Measurements from ENCODE around the gene TH. TPM values are rescaled to one million over a fixed set of nuclear protein-coding genes. Genes with fewer than 3 reads are reported as not detected.

Gene TH
- polyA plus RNA-seq, 10 donors: 0.21 to 1.2 (median 0.65) TPM

DNA sequence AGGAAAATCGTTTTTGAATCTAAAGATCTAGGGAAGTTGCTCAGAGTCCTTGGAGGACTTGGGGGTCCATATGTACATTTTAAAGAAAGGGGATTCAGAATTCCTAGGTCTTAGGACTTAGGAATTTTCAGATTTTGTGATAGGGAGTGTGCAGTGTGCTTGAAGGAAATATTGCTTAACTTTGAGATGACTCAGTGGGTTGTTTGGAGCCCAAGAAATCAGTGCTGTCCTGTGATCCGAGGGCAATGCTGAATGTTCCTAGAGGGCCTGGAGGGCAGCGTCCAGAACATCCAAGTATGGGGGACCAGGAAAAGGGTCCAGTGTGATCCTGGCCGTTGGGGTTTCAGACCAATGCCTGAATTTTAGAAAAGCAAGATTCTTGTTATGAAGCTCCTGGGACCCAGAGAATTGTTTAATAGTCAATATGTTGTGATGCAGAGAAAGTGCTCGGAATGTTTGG, 29.3 kb downstream of the TH start:
- DNase-seq: peak in 1 of 3 donors; percentile 68

DNA sequence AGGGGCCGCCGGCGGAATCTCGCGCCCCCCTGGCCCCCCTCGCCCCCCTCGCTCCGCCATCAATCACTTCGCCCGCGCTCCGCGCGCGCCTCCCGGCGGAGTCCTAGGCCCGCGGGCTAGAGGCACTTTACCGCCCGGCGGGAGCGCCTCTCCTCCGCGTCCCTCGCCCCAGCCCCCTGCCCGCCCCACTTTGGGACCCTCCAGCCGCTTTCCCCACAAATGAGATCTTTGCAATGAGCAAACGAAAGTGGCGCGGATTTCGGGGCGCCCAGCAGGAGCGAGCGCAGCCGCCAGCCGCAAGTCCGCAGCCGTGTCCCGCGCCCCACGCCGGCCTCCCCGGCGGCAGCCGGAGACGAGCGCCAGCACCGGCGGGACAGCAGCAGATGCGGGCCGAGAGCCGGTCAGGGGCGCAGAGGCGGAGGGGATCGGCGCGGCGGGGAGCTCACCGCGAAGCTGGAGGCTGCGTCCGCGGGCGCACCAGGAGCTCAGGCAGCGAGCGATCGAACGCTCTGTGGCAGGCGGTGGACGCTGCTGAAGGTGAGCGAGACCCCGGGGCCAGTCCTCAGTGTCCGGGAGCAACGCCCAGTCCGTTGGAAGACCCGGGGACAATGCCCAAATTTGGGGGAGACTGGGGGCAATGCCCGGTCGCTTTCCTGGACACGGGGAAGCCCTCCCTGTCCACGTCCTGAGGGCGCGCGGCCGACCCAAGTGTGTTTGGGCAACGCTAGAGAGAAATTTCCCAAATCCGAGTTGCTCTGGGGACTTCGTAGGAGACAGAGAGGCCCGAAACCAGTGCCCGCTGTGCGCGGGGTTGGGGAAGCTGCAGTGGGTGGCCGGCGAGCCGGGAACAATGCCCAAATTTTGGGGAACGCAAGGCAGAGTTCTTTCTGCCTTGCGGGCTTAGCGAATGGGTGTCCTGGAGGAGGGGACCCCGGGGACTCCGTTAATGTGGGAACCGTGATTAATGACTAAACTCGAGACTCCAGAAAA, 30.9 kb downstream of the TH start:
- DNase-seq: peak in 1 of 3 donors; percentile 72

DNA sequence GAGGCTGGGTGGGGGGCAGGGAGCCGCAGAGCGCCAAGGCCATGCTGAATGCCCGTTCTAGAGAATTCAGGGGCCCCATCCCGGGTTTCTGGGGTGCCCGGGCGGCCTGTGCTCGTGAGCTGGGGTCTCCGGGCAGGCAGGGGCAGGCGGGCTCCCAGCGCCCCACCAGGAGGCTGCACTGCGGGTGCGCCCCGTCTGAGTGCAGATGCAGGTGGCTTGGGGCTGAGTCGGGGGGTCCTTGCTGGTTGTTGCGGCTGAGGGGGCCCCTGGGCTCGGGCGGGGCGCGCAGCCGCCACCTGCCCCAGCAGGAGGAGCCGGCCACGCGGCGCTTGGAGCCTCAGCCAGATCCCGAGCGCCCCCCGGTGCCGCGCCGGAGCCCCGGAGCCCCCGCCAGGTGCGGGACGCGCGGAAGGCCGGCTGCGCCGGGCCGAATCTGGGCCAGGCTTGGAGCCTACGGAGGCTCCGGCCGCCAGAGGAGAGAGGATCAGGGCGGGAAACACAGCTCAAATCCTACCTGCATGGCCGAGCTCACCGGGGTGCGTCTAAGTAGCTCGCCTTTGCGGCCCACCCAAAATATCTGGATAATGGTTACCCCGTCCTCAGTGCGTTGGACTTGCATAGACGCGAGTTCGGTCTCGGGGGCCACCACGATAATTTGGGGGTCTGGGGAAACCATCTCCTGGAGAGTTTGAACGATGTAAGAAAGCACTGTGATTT, 31.8 kb downstream of the TH start:
- peak in 1 of 3 donors; percentile 80 for DNase-seq

DNA sequence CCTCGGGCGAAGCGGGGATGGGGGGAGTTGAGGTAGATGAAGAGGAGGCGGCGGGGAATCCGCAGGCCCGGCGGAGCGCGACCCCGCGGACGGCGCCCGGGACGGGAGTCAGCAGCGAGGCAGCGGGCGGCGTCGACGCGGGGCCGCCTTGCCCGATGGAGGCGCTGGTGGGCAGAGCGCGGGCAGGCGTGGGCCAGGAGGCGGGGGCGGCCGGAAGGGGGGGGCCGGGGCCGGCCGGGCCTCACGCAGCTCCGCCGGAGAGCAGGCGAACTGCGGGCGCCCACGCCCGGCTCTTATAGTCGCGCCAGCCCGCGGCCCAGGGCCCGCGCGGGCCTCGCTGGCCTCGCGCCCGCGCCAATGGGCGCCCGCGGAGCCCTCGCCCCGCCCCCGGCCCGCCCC, 32.5 kb downstream of the TH start, which contains the start of gene IGF2:
TSS of gene IGF2 (minus strand) at position 267 of the 399 bp plus-strand sequence. CDS start 3,866 bp downstream, outside the sequence.
- peak in 2 of 3 donors; percentile 85 to 87 for DNase-seq

DNA sequence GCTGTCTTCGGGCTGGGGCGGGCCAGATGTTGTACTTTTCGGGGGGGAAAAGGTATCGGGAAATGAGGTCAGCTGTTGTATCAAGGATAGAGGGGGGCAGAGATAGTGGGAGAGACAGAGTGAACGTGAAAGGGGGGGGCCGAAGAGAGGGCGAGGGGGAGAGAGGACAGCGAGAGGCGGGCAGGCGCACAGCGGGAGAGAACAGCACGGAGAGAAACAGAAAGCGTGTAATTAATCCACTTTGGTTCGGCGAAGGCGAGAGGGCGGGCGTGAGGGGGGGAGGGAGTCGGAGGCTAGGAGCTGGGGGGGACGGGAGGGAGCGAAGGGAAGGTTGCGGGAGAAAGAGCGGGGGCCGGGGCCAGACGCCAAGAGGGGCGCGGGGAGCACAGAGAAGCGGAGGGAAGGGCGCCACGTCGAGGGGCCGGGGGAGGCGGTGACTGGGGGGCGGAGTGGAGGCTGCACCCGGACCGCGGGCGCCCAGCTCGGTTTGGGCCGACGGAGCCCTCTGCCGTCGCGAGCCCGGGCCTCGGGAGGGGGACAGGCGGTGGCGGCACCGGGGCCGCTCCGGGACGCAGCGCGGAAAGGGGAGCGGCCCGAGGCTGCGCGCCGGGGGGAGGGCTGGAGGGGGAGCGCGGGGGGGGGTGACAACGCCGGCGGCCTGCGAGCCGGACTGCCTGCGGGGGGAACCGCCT, 33.0 kb downstream of the TH start:
- peak in 1 of 3 donors; percentile 63 for DNase-seq

DNA sequence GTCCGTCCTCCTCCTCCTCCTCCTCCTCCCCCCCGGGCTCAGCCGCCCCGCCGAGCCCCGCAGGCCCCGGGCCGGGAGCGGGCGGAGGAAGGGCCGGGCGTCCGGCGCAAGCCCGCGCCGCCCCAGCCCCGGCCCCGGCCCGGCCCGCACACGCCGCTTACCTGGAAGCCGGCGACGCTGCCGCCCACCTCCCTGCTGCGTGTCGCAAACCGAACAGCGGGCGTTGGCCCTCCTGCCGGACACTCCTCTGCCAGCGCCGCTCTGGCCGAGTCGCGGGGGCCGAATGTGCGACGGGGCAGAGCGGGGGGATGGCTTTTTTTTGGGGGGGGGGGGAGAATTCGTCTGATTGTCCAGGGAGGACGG, 33.6 kb downstream of the TH start:
- peak in 1 of 3 donors; percentile 45 for DNase-seq

DNA sequence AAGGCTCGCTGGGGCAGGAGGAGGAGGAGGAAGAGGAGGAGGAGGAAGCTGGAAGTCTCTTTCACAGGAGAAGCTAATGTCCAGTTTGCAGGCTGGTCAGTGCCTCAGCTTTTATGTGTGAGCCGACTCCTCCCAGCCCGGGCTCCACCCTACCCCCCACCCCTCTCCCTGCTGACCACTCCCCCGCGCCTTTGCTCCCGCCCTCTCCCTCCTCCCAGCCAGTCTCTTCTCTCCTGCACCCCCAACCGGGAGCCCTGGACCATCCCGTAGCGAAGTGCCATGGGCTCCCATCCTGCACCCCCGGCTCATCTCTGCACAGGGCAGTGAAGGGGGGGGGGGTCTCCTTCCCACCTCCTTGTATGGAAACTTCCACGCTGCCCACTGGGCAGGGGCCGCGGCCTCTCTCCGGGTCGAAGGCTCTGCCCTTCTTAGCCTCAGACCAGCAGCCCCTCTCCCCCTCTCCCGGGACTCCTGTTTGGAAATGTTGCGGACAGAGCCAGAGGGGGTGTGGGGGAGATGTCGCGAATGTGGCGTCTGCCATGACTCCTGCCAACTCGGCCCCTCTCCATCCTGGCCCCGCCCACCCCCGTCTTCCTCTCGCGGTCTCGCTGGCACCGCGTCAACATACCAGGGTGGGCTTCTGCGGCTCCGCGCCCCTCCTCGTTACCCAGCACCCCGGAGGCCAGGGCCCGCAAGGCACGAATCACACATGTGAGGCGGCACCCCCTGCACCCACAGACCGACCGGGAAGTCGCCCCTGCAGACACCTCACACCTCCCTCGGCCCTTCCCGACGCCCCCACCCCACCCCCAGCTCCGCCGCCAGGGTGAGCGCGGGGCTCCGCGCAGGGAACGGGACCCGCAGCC, 34.2 kb downstream of the TH start:
- peak; percentile 81 to 95 (median 88) for DNase-seq

DNA sequence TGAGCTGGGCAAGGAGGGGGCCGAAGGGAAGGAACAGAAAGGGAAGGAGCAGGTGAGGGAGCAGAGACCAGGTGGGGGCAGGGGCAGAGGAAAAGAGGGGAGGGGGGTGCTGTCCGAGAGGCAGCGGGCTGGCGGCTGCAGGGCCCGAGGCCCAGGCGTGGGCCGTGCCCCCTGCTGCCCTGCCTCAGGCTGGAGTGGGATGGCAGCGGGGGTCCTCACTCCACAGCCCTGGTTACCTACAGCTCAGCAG, 34.7 kb downstream of the TH start:
- no peak for DNase-seq

DNA sequence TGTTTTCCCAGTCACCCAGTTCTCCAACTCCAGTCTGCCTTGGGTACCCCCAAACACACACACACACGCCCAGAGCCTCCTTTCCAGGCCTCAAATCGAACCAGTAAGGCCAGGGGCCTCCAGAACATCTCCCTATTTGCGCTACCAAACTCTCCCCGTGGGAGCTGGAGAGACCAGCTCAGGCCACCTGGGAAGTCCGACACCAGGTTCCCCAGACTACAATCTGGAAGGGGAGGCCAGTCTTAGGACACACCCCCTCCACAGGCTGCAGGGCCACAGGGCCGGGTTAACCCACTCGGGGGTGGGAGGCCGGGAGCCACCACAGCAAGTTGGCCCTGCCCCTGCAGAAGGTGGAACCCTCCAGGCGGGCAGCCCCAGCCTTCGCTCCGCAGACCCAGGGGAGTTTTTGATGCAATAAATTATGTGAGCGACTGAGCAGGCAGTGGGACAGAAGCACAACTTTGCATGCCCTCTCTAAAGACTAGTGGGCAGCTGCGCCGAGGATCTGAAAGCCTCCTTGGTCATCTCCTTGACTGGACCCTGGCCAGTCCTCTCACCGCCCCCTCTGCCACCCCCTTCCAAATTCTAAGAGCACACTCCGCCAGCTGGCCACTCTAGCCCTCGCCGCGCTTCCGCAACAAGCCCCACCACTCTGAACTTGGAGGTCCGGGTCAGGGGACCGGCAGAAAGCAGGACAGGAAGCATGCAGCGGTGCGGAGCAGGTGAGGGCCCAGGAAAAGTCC, 35.2 kb downstream of the TH start:
- peak in 1 of 3 donors; percentile 42 for DNase-seq

DNA sequence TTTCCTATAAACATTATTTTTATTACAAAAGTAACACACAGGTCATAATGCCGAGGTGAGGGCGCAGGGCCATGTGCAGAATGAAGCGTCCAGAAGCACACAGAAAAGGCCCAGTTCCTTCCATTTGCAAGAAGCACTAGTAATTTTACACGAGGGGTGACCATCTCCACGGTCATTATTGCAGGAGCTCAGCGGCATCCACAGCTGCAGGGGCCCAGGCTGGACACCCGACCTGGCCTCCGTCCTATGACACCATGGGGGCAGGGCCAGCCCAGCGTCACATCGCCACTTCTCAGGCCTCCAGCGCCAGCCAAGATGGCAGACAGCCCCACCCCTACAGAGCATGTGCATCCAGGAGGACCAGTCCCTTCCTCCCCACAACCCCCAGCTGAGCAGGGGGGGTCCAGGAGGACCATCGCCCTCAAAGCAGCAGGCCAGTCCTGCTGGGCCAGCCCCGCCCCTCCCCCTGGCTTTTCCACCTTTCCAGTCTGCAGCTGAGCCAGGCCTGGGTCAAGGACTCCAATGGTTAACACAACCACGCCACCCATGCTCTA, 35.9 kb downstream of the TH start:
- peak in 1 of 3 donors; percentile 71 for DNase-seq

DNA sequence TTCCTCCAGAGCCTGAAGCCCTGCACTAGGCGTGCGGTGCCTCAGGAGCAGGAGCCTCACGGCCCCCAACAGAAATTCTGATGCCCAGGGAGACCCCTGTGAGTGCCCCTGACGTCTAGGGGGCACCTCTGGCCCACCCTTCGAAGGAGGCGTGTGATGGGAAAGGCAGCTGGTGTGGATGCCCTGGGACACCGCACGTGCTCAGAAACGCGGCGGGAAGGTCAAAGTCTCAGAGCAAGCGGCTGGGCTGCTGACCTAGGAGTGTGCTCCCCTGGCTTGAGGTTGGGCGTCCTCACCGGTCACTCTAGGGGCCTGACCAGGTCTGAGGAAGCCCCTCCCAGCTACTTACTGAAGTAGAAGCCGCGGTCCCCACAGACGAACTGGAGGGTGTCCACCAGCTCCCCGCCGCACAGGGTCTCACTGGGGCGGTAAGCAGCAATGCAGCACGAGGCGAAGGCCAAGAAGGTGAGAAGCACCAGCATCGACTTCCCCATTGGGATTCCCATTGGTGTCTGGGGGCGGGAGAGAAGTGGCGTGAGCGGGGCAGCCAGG, 36.5 kb downstream of the TH start:
- peak in 1 of 3 donors; percentile 24 for DNase-seq

DNA sequence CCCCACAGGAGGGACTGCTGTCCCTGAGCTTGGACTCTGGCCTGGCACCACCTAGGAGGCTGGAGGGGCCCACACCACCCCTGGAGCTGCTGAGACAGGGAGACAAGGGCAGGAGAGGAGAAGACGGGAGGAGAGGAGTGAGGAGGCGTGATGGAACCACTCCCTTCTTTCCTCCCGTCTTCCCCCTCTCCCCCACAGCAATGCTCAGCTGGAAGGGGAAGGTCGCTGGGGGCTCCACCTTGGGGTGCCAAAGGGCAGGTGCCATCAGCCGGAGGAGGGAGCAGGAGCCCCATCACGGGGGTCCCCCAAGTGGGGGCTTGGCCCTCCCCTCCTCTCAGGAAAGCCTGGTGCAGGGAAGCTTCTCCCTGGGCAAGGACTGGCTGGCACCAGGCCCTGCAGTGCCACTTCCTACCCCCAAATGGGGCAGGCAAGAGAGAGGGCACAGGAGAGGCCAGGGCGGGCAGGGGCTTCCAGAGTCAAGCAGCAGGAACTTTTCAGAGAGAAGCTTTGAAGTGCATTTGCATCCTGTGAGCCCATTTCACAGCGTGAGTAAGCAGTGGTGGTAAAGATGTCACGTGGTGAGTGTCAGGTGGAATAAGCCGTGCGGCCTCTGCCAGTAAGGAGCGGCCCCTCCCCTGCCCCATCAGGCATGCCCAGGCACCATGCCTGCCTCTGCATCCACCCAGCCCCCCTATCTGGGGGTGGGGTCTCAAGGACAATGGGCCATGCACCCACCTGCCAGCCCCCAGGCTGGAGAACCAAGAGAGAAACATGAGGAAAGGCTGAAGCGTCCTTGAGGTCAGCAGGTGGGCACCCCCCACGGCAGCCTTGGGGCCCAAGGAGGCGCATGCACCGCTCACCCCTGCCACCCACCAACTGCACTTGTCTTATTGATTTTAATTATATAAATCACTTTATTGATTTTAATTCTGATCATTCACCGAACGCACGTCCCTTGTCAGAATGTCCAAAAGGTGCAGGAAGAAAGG, 37.3 kb downstream of the TH start:
- DNase-seq: peak in 1 of 3 donors; percentile 23

DNA sequence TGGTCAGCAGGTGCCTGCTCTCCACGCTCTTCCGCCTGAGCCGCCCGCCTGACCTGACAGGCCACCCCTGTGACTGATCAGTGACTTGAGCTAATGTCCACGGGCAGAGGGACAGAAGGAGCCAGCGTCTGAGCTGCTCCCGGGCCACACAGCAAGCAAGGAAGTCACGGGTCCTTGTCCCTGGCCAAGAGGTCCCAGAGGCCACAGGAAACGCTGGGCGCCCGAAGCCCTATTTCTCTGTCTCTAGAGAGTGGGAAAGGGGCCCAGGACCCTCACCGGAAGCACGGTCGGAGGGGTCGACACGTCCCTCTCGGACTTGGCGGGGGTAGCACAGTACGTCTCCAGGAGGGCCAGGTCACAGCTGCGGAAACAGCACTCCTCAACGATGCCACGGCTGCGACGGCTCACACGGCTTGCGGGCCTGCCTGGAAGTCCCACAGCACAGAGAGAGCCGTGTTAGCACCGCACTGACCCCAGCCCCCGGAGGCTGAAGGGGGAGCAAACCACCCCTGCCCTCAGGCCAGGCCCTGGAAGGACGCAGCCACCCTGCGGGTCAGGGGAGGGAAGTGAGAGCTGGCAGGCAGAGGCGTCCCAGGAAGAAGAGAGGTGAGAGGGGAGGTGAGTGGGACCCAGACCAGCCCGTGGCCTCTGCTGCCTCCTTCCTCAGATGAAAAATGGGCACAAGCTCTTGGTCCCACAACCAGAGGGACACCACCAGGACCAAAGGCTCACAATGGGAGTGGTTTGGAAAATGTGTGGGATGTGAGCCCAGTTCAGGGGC, 38.2 kb downstream of the TH start:
- DNase-seq: peak in 1 of 3 donors; percentile 43

DNA sequence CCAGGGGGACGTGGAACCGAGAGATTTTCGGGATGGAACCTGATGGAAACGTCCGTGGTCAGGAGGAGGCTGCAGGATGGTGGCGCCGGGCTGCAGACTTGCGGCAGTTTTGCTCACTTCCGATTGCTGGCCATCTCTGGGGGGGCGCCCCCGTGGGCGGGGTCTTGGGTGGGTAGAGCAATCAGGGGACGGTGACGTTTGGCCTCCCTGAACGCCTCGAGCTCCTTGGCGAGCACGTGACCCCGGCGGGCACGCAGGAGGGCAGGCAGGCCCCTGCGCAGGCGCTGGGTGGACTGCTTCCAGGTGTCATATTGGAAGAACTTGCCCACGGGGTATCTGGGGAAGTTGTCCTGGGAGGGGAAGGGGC, 38.8 kb downstream of the TH start:
- DNase-seq: no peak

DNA sequence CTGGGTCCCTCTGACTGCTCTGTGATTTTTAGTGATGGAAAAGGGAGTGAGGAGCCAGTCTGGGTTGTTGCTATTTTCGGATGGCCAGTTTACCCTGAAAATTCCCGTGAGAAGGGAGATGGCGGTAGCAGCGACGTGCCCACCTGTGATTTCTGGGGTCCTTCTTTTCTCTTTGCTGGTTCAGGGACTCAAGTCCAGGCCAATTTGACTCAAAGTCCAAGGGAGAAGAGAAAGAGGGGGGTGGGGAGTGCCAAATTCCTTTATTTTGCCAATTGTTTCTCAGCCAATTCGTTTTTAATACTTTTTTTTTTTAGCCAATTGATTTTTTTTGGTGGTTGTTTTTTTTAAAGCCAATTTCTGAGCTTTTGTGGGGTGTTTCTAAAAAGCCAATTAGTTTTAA, 39.4 kb downstream of the TH start:
- DNase-seq: no peak

DNA sequence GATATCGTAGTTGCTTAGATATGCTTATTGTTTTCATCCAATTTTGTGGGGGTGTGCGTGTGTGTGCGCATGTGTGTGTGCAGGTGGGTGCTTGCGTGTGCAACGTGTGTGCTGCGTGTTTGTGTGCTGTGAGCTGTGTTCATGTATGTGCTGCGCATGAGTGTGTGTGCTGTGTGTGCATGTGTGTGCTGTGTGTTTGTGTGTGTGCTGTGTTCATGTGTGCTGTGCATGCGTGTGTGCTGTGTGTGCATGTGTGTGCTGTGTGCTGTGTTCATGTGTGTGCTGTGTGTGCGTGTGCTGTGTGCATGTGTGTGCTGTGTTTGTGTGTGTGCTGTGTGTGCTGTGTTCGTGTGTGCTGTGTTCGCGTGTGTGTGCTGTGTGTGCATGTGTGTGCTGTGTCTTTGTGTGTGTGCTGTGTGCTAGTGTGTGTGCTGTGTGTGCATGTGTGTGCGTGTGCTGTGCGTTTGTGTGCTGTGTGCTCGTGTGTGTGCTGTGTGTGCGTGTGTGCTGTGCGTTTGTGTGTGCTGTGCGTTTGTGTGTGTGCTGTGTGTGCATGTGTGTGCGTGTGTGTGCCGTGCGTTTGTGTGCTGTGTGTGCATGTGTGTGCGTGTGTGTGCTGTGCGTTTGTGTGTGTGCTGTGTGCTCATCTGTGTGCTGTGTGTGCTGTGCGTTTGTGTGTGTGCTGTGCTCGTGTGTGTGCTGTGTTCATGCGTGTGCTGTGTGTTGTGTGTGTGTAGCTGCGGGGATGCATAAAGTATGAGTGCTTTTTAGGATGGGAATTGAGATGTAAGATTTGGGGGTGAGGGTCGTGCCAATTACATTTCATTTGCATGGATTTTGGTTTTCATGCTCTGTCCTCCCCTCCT, 40.0 kb downstream of the TH start:
- peak in 1 of 3 donors; percentile 57 for DNase-seq

DNA sequence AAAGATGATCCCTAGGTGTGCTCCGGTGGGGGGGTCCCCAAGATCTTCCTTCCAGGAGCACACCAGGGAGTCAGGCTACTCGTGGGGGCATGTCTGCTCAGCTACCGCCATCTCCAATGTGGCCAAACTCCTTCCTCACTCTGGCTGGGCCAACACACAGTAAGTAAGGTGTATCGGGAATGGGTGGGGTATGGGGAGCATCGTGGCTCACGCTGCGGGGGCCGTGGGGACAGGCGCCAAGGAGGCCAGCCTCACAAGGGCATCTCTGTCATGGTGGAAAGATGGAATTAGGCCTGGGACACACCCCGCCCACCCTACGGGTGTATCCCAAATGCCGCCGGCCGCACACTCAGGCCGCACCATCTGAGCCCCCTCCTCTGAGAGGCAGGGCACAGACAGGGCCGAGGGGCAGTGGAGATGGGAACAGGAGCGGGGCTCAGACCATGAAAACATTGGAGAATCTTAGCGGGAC, 40.7 kb downstream of the TH start:
- DNase-seq: peak in 1 of 3 donors; percentile 18

Data from muscle of back (tissue), 11 donors.